ENCODE data around the gene EBLN1.

Gene EBLN1

DNA sequence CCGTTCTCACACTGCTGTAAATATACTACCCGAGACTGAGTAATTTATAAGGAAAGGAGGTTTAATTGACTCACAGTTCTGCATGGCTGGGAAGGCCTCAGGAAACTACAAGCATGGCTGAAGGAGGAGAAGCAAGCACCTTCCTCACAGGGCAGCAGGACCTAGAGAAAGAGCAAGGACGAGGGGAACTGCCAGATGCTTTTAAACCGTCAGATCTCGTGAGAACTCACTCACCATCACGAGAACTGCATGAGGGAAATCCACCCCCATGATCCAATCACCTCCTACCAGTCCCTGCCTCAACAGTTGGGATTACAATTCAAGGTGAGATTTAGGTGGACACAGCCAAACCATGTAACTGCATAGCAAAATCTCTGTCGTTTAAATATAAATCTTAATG lies at the start of gene EBLN1:
Gene EBLN1 (minus strand): TSS at position 174 of the 400 bp plus-strand sequence. CDS start 8,032 bp downstream, outside the sequence.
- no peak for DNase-seq

- no peak for DNase-seq
These were observed 48.2 kb upstream of the EBLN1 start for GRCh38 chr10:22265839-22266537.

DNA sequence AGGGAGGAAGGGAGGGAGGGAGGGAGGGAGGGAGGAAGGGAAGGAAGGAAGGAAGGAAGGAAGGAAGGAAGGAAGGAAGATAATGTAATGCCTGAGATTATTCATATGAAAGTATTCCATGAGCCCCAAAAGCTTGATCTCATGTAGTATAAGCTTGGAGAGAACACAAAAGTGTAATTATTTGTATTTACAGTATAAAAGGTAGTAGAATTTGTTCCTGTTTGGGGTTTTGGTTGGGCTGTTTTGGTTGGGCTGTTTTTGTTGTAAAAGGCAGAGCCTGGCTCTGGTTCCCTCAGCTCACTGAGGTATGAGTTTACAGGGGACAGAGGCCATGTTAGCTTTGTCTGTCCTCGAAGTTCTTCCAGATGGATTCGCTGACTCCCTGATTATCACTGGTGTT lies 45.3 kb upstream of the EBLN1 start:
- DNase-seq, result no peak

DNA sequence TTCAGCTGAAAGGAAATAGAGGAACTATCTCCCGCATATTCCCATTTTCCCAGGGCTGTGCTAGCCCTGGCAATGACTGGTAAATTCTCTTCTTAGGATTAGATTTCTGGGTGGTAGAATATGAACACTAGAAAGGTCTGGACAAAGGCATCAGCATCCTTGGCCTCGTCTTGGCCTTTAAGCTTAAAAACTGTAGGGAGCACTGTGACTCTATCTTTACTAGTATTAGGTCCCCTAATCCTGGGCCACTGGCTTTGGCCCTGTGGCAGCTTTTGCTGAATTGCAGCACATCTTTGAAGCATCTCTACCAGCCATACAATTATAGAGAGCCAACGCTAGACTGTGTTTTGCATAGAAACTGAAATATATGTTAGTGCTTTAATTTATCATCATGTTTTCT lies 41.5 kb upstream of the EBLN1 start:
- DNase-seq, result peak; percentile 31

DNA sequence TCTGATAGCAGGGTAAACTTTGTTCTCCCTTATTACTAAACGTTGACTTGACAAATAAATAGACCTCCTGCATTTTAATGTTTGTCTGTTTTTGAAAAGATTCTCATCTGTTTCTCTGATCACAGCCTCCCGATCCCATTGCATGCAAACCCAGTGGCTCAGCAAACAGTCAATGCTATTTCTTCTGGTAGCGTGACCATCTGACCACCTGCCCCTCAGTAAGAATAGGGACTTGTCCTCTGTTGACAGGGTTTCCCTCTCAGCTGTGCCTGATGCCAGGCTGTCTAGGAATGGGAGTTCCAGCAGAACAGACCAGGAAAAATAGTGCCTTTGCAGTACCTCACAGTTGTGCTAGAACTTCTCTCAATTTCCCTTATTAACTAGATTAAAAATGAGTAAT lies 40.7 kb upstream of the EBLN1 start:
- no peak for DNase-seq

- peak; percentile 69 for DNase-seq
These were observed 35.7 kb upstream of the EBLN1 start for GRCh38 chr10:22253580-22253882.

GRCh38 chr10:22252801-22253579 lies 35.2 kb upstream of the EBLN1 start:
- DNase-seq, result peak; percentile 47

DNA sequence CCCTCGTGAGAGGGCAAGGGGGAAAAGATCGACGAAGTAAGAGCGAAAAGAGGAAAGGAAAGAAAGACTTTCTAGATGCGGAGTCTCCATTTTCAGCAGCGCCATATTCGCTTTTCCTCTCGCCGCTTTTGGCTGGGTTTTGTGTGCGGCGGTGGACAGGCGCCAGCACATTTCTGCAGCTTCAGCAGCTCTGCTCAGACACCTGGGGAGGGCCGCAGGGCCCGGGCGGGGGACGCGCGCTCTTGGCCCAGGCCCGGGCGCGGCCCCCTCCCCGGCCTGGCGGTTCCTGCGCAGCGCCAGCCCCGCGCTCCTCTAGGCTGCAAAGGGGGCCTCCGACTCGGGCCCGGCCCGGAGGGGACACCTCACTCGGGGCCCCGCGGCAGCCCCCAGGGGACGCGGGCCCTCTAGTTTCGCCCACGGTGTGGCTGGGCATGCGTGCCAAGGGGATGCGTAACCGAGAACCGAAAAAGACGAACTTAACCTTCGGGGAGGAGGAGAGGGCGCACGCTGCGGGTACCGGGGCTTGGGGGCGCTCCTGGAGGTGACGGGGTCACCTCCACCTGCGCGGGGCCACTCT lies 34.5 kb upstream of the EBLN1 start:
- peak; percentile 62 for DNase-seq

DNA sequence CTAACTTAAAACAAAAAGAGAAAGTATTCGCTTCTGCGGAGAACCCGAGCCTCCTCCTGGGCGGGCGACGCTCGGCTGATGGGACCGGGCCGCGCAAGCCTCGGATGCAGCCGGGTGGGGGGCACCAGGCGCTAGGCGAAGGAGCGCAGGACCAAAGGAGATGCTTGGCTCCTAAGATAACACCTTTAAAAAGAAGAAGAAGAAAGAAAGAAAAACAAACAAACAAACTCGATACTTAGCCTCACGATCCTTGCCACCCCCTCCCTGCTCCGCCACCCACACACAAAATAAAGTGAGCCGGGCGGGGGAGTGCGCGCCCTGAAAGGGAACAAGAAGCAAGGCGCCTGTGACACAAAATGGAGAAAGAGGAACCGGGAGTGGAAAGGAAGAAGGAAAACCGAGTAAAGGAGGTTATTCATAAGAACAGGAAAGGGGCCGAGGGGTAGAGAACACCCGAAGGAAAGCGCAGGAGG lies 34.0 kb upstream of the EBLN1 start:
- peak; percentile 75 for DNase-seq

GRCh38 chr10:22250897-22251660 lies 33.3 kb upstream of the EBLN1 start:
- peak; percentile 9 for DNase-seq

DNA sequence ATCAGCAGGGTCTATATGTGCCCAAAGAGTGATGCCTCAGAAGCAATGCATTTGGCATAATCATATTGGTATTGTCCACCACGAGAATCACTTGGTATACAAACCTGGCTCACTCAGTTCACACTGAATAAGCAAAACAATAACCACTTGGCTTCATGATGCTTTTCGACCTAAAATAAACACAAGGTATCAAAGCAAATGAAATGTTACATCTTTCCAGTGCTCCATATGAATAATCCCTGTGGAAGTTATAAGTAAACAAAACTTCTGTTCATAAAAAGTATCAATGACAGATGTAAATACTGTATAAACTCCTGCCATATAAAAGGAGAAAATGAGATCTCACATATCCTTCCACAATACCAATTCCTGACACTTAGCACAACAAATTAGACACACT lies 29.8 kb upstream of the EBLN1 start:
- DNase-seq, result no peak

GRCh38 chr10:22246680-22247391 lies 29.0 kb upstream of the EBLN1 start:
- DNase-seq, result peak; percentile 52

DNA sequence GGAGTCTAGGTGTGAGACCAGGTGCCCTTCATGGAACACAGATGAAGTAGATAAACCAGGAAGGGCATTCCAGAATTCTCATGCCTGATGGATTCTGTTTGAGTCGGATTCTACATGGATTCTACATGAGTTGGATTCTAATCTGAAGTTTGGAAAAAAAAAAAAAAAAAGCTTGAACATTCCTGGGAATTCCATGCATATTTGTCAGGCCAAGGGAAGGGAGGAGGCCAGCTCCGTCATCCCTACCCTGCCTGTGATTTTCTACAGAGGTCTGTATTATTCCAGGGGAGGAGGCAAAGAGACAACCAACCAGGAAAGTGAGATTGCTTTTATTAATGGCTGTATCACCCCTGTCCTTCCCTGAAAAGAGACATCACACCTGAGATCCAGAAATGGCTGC lies 27.8 kb upstream of the EBLN1 start:
- DNase-seq, result no peak

GRCh38 chr10:22244855-22245254 lies 27.0 kb upstream of the EBLN1 start:
- DNase-seq, result no peak

GRCh38 chr10:22244001-22244400 lies 26.2 kb upstream of the EBLN1 start:
- DNase-seq, result peak; percentile 39

- DNase-seq, result no peak
These were observed 25.5 kb upstream of the EBLN1 start for GRCh38 chr10:22243321-22243720.

- DNase-seq, result no peak
These were observed 13.4 kb upstream of the EBLN1 start for GRCh38 chr10:22231260-22231659.

DNA sequence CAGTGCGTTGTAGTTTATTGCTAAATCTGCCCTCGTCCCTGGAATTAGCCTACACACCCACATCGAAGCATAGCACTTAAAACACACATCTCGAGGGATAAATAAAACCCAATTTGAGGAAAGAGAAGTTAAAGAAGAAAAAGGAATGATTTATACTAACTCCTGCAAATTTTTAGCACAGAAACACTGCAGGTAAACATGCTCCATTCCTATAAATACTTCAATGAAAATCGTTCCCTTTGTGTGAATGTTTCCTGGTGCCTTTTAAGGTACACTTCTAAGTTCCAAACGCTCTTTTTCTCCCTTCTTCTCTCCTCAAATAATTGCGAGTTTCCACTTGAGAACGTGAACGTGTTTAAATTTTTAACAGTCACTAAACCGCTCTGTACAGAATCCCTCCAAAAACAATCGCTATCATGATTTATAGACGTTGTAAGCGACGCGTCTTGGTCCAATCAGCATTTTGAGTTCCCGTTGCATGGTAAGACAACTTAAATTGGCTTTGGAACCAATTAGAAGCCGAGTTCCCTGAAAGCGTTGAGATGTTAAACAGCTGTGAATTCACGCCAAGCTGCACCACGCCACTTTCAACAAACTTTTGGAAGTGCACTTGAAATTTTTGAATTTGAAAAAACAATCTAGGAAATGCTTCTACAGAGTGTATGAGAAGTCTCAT lies 12.5 kb upstream of the EBLN1 start:
- peak; percentile 48 for DNase-seq

DNA sequence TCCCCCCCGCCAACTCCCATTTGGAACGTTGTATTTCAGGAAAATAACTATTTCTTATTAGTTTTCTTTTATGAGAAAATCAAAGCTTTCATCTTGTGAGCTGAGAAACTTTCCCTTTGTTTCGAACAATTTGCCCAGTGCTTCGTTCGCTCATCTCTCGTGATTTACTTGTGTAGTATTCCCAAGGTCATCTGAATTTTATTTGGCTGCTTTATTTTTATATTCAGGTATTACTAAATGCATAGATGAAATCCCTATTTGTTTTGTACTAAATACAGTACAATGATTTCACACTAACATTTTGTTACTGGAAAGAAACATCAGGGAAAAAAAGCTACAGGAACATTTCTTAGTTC lies 12.0 kb upstream of the EBLN1 start:
- DNase-seq, result no peak

- peak; percentile 82 for DNase-seq
These were observed 11.4 kb upstream of the EBLN1 start for GRCh38 chr10:22228943-22229801.

Measured in CD4-positive, alpha-beta T cell treated with Interleukin-6 for 4 hours (primary cell).